ENCODE measurements around the gene PDK3.

The PDK3 gene

GRCh38 chrX:24574743-24575142 is 109.7 kb downstream of the PDK3 start:
- no peaks in the 10 kb centered on the region for H3K4me1 ChIP-seq (ENCODE audit: control insufficient read depth, insufficient read depth, low read length)
- no peak overlapping the region for H3K9ac ChIP-seq (ENCODE audit: low read length)
- H3K4me3 ChIP-seq (ENCODE audit: low read length): no peak overlapping the region
- H3K36me3 ChIP-seq (ENCODE audit: control insufficient read depth, insufficient read depth, low read length): no peaks in the 10 kb centered on the region
- no peaks in the 10 kb centered on the region for H3K27me3 ChIP-seq (ENCODE audit: control insufficient read depth, insufficient read depth, low read length)
- H3K27ac ChIP-seq (ENCODE audit: low read depth, low read length): no peak overlapping the region

- Histone ChIP-seq H3K36me3 (ENCODE audit: control insufficient read depth, insufficient read depth, low read length) (no peaks in the 10 kb centered on the region), H3K4me1 (ENCODE audit: control insufficient read depth, insufficient read depth, low read length) (no peaks in the 10 kb centered on the region), H3K4me3 (ENCODE audit: low read length) (no peak overlapping the region), H3K9ac (ENCODE audit: low read length) (no peak overlapping the region), H3K27ac (ENCODE audit: low read depth, low read length) (no peak overlapping the region), H3K27me3 (ENCODE audit: control insufficient read depth, insufficient read depth, low read length) (no peaks in the 10 kb centered on the region)
These were observed 110.4 kb downstream of the PDK3 start for GRCh38 chrX:24575496-24575895.

DNA sequence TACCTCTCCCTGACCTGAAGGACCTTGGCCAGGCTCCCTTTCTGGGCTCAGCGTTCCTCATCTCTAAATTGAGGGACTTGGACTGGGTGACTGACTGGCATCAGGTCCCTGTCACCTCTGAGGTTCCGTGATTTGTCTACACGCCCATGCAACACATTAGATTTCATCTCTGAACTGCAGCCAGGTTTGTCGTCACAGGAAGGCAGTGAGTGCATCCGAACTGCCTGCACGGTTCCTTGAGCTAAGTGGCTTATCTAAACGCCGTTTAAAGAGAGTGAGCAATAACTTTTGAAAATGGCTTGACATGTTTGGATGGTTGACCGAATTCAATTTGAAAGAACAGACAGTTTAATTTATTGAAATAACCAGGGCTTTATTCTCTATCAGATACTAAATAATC is 112.0 kb downstream of the PDK3 start:
- Histone ChIP-seq H3K4me3 (ENCODE audit: low read length) (no peak overlapping the region), H3K9ac (ENCODE audit: low read length) (no peak overlapping the region), H3K27ac (ENCODE audit: low read depth, low read length) (no peak overlapping the region), H3K27me3 (ENCODE audit: control insufficient read depth, insufficient read depth, low read length) (no peaks in the 10 kb centered on the region), H3K4me1 (ENCODE audit: control insufficient read depth, insufficient read depth, low read length) (no peaks in the 10 kb centered on the region), H3K36me3 (ENCODE audit: control insufficient read depth, insufficient read depth, low read length) (no peaks in the 10 kb centered on the region)

Measured in rectal smooth muscle tissue (tissue), 1 donor.